ENCODE data around the gene SEMA7A.
A peak's percentile ranks its signal among the peaks of the same experiment; 100 is the strongest.

Gene SEMA7A

GRCh38 chr15:74413350-74414080, 20.2 kb downstream of the SEMA7A start:
- H3K9me3 ChIP-seq (ENCODE audit: control insufficient read depth, low read length) = no peaks in the 10 kb centered on the region
- no peak overlapping the region for H3K4me3 ChIP-seq (ENCODE audit: extremely low read depth, insufficient read depth, low read length, poor library complexity, severe bottlenecking)
- 93 to 95% methylated on average over 8 to 9 of the region's 9 CpGs for WGBS, 2 experiments (ENCODE audit: insufficient coverage in 2 of 2)
- H3K27ac ChIP-seq (ENCODE audit: low read depth, low read length, severe bottlenecking) = no peak overlapping the region
- H3K36me3 ChIP-seq (ENCODE audit: control insufficient read depth, insufficient read depth, low read length) = peaks cover 62% of the 10 kb centered on the region
- peaks cover 11% of the 10 kb centered on the region for H3K4me1 ChIP-seq (ENCODE audit: control insufficient read depth, insufficient read depth, low read length, poor library complexity, severe bottlenecking)

GRCh38 chr15:74412159-74412558, 21.6 kb downstream of the SEMA7A start:
- peaks cover 24% of the 10 kb centered on the region for H3K4me1 ChIP-seq (ENCODE audit: control insufficient read depth, insufficient read depth, low read length, poor library complexity, severe bottlenecking)
- peaks cover 55% of the 10 kb centered on the region for H3K36me3 ChIP-seq (ENCODE audit: control insufficient read depth, insufficient read depth, low read length)
- H3K27ac ChIP-seq (ENCODE audit: low read depth, low read length, severe bottlenecking) = no peak overlapping the region
- no peaks in the 10 kb centered on the region for H3K9me3 ChIP-seq (ENCODE audit: control insufficient read depth, low read length)
- H3K4me3 ChIP-seq (ENCODE audit: extremely low read depth, insufficient read depth, low read length, poor library complexity, severe bottlenecking) = no peak overlapping the region
- WGBS, 2 experiments (ENCODE audit: insufficient coverage in 2 of 2) = 69 to 81% methylated on average over 3 to 5 of the region's 6 CpGs

- peaks cover 29% of the 10 kb centered on the region for H3K4me1 ChIP-seq (ENCODE audit: control insufficient read depth, insufficient read depth, low read length, poor library complexity, severe bottlenecking)
- 92 to 98% methylated on average over 8 to 12 of the region's 12 CpGs for WGBS, 2 experiments (ENCODE audit: insufficient coverage in 2 of 2)
These were observed 22.1 kb downstream of the SEMA7A start for GRCh38 chr15:74411686-74412085.

GRCh38 chr15:74410502-74410901, 23.3 kb downstream of the SEMA7A start:
- Histone ChIP-seq H3K36me3 (ENCODE audit: control insufficient read depth, insufficient read depth, low read length) (peaks cover 39% of the 10 kb centered on the region), H3K27ac (ENCODE audit: low read depth, low read length, severe bottlenecking) (no peak overlapping the region), H3K4me1 (ENCODE audit: control insufficient read depth, insufficient read depth, low read length, poor library complexity, severe bottlenecking) (peaks cover 38% of the 10 kb centered on the region), H3K9me3 (ENCODE audit: control insufficient read depth, low read length) (no peaks in the 10 kb centered on the region), H3K4me3 (ENCODE audit: extremely low read depth, insufficient read depth, low read length, poor library complexity, severe bottlenecking) (no peak overlapping the region)
- 97% methylated on average over 18 of the region's 18 CpGs for WGBS, 2 experiments (ENCODE audit: insufficient coverage in 2 of 2)

More at GRCh38 chr15:74411686-74412085, 22.1 kb downstream of the SEMA7A start:
- peaks cover 51% of the 10 kb centered on the region for H3K36me3 ChIP-seq (ENCODE audit: control insufficient read depth, insufficient read depth, low read length)
- no peak overlapping the region for H3K27ac ChIP-seq (ENCODE audit: low read depth, low read length, severe bottlenecking)
- H3K9me3 ChIP-seq (ENCODE audit: control insufficient read depth, low read length) = no peaks in the 10 kb centered on the region
- H3K4me3 ChIP-seq (ENCODE audit: extremely low read depth, insufficient read depth, low read length, poor library complexity, severe bottlenecking) = no peak overlapping the region

GRCh38 chr15:74409225-74409624, 24.5 kb downstream of the SEMA7A start:
- H3K9me3 ChIP-seq (ENCODE audit: control insufficient read depth, low read length) = no peaks in the 10 kb centered on the region
- no peak overlapping the region for H3K4me3 ChIP-seq (ENCODE audit: extremely low read depth, insufficient read depth, low read length, poor library complexity, severe bottlenecking)
- peaks cover 38% of the 10 kb centered on the region for H3K4me1 ChIP-seq (ENCODE audit: control insufficient read depth, insufficient read depth, low read length, poor library complexity, severe bottlenecking)
- H3K36me3 ChIP-seq (ENCODE audit: control insufficient read depth, insufficient read depth, low read length) = peaks cover 26% of the 10 kb centered on the region
- WGBS, 2 experiments (ENCODE audit: insufficient coverage in 2 of 2) = 83 to 89% methylated on average over 4 to 5 of the region's 7 CpGs
- H3K27ac ChIP-seq (ENCODE audit: low read depth, low read length, severe bottlenecking) = no peak overlapping the region

- H3K27ac ChIP-seq (ENCODE audit: low read depth, low read length, severe bottlenecking) = peak overlapping the region; percentile 29
- H3K4me3 ChIP-seq (ENCODE audit: extremely low read depth, insufficient read depth, low read length, poor library complexity, severe bottlenecking) = no peak overlapping the region
- H3K9me3 ChIP-seq (ENCODE audit: control insufficient read depth, low read length) = no peaks in the 10 kb centered on the region
- 90 to 92% methylated on average over 4 to 5 of the region's 7 CpGs for WGBS, 2 experiments (ENCODE audit: insufficient coverage in 2 of 2)
- H3K36me3 ChIP-seq (ENCODE audit: control insufficient read depth, insufficient read depth, low read length) = peaks cover 22% of the 10 kb centered on the region
- H3K4me1 ChIP-seq (ENCODE audit: control insufficient read depth, insufficient read depth, low read length, poor library complexity, severe bottlenecking) = peaks cover 38% of the 10 kb centered on the region
These were observed 24.9 kb downstream of the SEMA7A start for GRCh38 chr15:74408815-74409214.

- Histone ChIP-seq H3K27ac (ENCODE audit: low read depth, low read length, severe bottlenecking) (peak overlapping the region; percentile 29), H3K36me3 (ENCODE audit: control insufficient read depth, insufficient read depth, low read length) (peaks cover 20% of the 10 kb centered on the region), H3K4me3 (ENCODE audit: extremely low read depth, insufficient read depth, low read length, poor library complexity, severe bottlenecking) (no peak overlapping the region), H3K9me3 (ENCODE audit: control insufficient read depth, low read length) (no peaks in the 10 kb centered on the region), H3K4me1 (ENCODE audit: control insufficient read depth, insufficient read depth, low read length, poor library complexity, severe bottlenecking) (peaks cover 38% of the 10 kb centered on the region)
- 85 to 100% methylated on average over 2 of the region's 2 CpGs for WGBS, 2 experiments (ENCODE audit: insufficient coverage in 2 of 2)
These were observed 25.4 kb downstream of the SEMA7A start for GRCh38 chr15:74408385-74408784.

GRCh38 chr15:74406992-74407705, 26.6 kb downstream of the SEMA7A start:
- Histone ChIP-seq H3K36me3 (ENCODE audit: control insufficient read depth, insufficient read depth, low read length) (peaks cover 18% of the 10 kb centered on the region), H3K9me3 (ENCODE audit: control insufficient read depth, low read length) (no peaks in the 10 kb centered on the region), H3K27ac (ENCODE audit: low read depth, low read length, severe bottlenecking) (peak overlapping the region; percentile 90), H3K4me1 (ENCODE audit: control insufficient read depth, insufficient read depth, low read length, poor library complexity, severe bottlenecking) (peaks cover 41% of the 10 kb centered on the region), H3K4me3 (ENCODE audit: extremely low read depth, insufficient read depth, low read length, poor library complexity, severe bottlenecking) (no peak overlapping the region)
- WGBS, 2 experiments (ENCODE audit: insufficient coverage in 2 of 2) = 38 to 40% methylated on average over 6 to 11 of the region's 12 CpGs

- H3K9me3 ChIP-seq (ENCODE audit: control insufficient read depth, low read length) = no peaks in the 10 kb centered on the region
- peaks cover 14% of the 10 kb centered on the region for H3K36me3 ChIP-seq (ENCODE audit: control insufficient read depth, insufficient read depth, low read length)
- 96 to 97% methylated on average over 2 to 4 of the region's 4 CpGs for WGBS, 2 experiments (ENCODE audit: insufficient coverage in 2 of 2)
- H3K4me3 ChIP-seq (ENCODE audit: extremely low read depth, insufficient read depth, low read length, poor library complexity, severe bottlenecking) = no peak overlapping the region
- peaks cover 41% of the 10 kb centered on the region for H3K4me1 ChIP-seq (ENCODE audit: control insufficient read depth, insufficient read depth, low read length, poor library complexity, severe bottlenecking)
- H3K27ac ChIP-seq (ENCODE audit: low read depth, low read length, severe bottlenecking) = peak overlapping the region; percentile 90
These were observed 27.2 kb downstream of the SEMA7A start for GRCh38 chr15:74406517-74406916.

GRCh38 chr15:74405823-74406222, 27.9 kb downstream of the SEMA7A start:
- WGBS, 2 experiments (ENCODE audit: insufficient coverage in 2 of 2) = 80 to 88% methylated on average over 1 to 6 of the region's 7 CpGs
- Histone ChIP-seq H3K27ac (ENCODE audit: low read depth, low read length, severe bottlenecking) (no peak overlapping the region), H3K4me3 (ENCODE audit: extremely low read depth, insufficient read depth, low read length, poor library complexity, severe bottlenecking) (no peak overlapping the region)

More at GRCh38 chr15:74405823-74406222, 27.9 kb downstream of the SEMA7A start:
- H3K9me3 ChIP-seq (ENCODE audit: control insufficient read depth, low read length) = no peaks in the 10 kb centered on the region
- peaks cover 41% of the 10 kb centered on the region for H3K4me1 ChIP-seq (ENCODE audit: control insufficient read depth, insufficient read depth, low read length, poor library complexity, severe bottlenecking)
- peaks cover 7% of the 10 kb centered on the region for H3K36me3 ChIP-seq (ENCODE audit: control insufficient read depth, insufficient read depth, low read length)
